Kidney tubule cell (primary cell): ENCODE data around the gene NAA80.
"Not testable (repeated sequence)": the region's sequence is repeated elsewhere in the genome, so short reads cannot be mapped to it uniquely, and the experiment has no call there.

Source experiments
- DNase-seq: peaks from one replicate; pipeline ENCODE4 v3.0.0-alpha.2; 2018; ENCODE audit warnings: low spot score

Gene NAA80

GRCh38 chr3:50314342-50314741 lies 15.1 kb upstream of the NAA80 start:
- no peak for DNase-seq

DNA sequence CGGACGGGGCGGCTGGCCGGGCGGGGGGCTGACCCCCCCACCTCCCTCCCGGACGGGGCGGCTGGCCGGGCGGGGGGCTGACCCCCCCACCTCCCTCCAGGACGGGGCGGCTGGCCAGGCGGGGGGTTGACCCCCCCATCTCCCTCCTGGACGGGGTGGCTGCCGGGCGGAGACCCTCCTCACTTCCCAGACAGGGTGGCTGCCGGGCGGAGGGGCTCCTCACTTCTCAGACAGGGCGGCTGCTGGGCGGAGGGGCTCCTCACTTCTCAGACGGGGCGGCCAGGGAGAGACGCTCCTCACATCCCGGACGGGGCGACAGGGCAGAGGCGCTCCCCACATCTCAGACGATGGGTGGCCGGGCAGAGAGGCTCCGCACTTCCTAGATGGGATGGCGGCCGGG lies 12.8 kb upstream of the NAA80 start:
- DNase-seq: not testable (repeated sequence)

DNA sequence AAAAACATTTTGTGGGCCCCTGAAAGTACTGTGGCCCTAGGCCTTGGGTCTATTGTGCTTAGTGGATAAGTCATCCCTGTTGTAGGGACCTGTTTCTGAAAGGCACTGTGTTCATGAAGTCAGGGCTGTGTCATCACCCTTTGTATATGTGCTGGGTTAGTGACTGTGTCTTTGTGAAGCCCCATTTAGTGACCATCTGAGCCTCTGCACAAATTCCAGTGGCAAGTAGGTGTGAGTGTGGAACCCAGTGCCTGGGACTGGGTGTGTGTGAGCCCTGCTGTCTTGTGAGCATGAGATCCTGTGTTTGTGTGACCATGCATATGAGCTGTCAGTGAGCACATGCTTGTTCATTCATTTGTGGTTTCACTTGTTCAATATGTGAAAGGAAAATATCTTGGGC lies 5.4 kb upstream of the NAA80 start:
- DNase-seq: peak; percentile 71

DNA sequence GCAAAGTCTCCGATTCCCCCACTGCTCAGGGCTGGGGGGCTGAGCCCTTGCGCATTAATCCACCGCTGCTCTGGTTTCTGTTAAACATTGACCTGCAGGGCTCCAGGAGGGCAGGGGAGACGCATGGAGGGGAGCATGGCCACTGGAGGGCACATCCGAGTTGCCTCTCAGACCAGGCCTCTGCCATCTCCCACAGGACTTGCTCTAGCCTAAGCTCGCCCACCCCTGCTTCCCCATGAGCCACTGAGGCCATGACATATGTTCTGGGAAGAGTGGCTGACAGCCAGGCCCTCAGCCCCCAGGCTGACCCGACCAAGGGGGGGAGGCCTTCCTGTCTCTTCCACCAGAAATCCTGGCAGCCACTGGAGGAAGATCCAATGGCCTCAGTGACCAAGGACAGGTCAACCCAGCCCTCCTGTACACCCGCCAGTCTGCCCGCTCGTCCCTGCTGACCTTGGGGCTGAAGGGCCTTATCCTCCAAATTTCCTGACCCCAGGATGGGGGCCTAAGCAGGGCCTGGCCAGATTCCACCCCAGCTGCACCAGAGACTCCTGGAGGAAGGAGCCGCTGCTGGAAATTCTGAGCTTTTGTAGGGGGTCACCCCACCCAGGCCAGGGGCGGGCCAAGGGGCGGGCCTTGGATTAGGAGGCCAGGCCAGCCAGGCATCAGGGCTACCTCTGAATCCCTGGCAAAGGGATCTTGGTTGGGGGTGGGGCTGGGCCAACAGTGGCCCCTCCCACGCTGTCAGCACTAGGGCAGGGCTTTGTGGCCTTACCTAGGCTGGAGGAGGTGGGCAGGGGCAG lies 4.0 kb upstream of the NAA80 start, which contains the start of gene HYAL1:
HYAL1 (minus strand) TSS at position 562 of the 803 bp plus-strand sequence. CDS start 618 bp downstream, outside the sequence.
- peak; percentile 72 for DNase-seq

GRCh38 chr3:50302095-50303012 lies 3.1 kb upstream of the NAA80 start:
- DNase-seq: no peak

GRCh38 chr3:50300681-50301254 lies 1.6 kb upstream of the NAA80 start:
- no peak for DNase-seq

DNA sequence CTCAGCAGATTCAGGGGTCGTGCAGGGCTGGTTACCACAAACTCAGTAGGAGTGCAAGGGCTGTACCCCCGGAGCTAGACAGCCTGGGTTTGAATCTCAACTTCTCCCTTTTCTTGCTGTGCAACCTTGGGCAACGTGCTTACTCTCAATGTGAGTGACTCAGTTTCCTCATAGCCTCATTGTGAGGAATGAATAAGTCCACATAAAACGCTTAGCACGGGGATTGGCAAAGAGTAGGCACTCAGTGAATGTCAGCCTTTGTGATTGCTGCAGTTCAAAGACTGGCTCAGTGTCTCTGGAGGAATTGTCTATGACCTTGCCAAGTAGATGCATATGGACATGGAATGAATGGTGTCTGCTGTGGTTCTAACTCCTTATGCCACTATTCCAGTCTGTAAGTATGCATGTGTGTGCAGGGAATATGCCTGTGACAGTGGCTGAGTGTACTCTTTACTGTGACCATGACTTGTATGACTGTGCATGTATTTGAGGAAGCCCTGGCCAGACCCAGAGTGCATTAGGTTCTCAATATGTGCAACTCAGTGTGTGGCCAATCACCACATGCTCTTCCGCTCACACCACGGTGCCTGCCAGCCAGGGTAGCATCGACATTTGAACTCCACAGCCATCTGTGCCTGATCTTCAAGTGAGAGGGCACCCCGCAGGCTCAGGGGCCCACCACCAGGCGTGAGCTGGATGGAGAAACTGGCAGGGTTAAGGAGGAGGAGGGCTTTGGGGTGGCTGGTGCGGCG lies 900 bp upstream of the NAA80 start:
- DNase-seq: peak; percentile 39

DNA sequence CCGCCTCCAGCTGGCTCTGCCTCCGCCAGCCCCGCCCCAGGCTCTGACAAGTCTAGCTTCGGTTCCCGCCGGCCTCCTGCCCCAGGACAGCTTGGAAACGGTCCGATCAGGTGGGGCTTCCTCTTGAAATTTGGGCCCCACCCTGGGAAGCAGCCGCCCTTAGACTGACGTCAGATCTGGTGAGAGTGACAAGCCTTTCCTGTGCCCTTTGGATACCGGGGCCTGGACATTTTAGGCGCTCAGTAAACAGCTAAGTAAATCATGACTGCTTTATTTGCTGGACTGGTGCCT lies 378 bp upstream of the NAA80 start:
- no peak for DNase-seq

DNA sequence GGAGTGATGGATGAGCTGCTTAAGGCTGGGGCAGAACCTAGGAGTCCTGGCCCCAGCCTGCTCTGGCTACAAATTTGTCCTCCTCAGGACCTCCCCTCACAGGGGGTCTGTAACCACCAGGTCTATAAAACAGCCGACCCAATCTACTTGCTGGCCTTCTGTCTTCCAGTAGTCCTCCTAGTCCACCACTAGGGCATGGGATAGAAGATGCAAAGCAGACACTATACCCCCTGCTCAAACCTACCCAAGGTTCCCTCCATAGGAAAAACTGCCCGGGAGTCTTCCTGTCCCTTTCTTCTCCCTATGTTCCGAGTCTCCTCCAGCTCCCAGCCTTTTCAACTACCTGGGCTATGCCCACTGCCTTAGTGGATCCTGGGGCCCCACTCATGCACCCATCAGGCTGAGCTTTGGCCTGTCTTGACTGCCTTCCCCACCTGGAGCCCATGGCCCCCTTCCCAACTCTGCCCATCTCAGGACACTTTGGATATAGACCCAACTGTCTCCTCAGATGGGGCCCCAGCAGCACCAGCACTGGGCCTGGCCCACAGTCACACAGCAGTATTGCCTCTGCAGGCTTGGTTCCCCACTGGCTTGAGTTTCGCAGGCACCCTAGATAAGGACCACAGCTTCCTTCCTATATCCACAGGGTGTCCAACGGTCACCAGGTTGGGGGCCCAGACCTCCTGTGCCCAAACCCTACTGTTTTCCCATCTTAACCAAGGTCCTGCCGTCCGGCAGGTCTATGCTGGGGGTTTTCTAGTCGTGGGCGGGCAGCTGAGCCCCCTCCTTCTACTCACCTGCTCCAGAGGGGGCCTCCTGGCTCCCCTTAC lies 1.1 kb downstream of the NAA80 start:
- no peak for DNase-seq

- DNase-seq: no peak
Observed at GRCh38 chr3:50297384-50297775, 1.8 kb downstream of the NAA80 start.

GRCh38 chr3:50296721-50297383 lies 2.4 kb downstream of the NAA80 start:
- no peak for DNase-seq

GRCh38 chr3:50295553-50296431 lies 3.4 kb downstream of the NAA80 start:
- no peak for DNase-seq

- DNase-seq: no peak
Observed at GRCh38 chr3:50294492-50295403, 4.5 kb downstream of the NAA80 start.

DNA sequence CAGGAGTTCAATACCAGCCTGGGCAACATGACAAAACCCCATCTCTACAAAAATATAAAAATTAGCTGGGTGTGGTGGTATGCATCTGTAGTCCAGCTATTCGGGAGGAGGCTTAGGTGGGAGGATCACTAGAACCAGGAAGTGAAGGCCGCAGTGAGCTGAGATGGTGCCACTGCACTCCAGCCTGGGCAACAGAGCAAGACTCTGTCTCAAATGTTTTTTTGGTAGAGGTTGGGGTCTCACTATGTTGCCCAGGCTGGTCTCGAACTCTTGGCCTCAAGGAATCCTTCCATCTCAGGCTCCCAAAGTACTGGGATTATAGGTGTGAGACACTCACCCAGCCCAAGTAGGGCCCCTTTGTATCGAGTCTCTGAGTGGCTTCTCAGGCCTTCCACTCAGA lies 5.1 kb downstream of the NAA80 start:
- no peak for DNase-seq

DNA sequence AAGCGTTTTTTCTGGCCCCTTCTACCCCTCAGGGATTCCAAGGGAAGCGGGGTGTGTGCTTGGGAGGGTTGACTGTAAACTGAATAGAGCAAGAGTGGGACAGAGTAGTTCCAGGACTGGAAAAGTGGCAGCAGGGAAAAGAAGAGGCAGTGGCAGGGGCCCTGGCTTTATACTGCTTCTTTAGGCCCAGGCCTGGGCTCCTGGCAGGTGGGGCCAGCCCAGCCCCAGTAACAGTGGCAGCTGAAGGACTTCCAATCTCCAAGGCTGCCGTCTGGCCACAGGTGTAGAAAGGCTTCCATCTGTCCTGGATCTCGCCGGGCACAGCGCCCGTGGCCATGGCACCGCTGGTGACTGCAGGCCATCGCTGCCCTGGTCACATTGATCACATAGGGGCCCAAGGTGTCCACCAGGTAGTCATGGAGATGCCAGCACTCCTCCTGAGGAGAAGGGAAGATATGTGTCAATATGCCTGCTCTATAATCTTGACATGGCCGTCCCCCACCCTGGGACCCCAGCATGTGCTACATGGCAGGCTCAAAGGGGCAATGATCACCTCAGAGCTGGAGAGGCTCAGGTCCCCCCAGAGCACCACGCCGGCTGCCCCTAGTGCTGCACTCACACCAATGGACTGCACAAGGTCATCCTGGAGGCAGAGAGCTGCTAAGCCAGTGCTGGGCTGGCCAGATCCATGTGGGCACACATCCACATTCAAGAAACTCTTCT lies 6.0 kb downstream of the NAA80 start:
- DNase-seq: no peak

- DNase-seq: peak; percentile 98
Observed at GRCh38 chr3:50292159-50293078, 6.8 kb downstream of the NAA80 start, which contains the start of gene IFRD2. Gene IFRD2, minus strand, starts transcription at chr3:50292429. Its CDS starts 155 bp downstream, at chr3:50292274.
